ENCODE measurements around the gene ATP2B1. TPM values are rescaled to one million over a fixed set of nuclear protein-coding genes. Genes with fewer than 3 reads are reported as not detected.

Gene ATP2B1
- total and polyA plus RNA-seq, 2 donors (not counting 3 experiments of a cell fraction or from before 2014, with no cell fraction given) = 6.4 to 28.0 TPM

- Histone ChIP-seq H3K36me3 (ENCODE audit: control insufficient read depth in 2 of 2, extremely low read depth in 1 of 2, insufficient read depth in 2 of 2, low read length in 2 of 2) (no peaks in the 10 kb centered on the region), H2AFZ (ENCODE audit: low read depth, low read length) (no peak overlapping the region), H3K4me1 (ENCODE audit: control insufficient read depth, extremely low read depth, insufficient read depth, low read length) (peaks cover 2% of the 10 kb centered on the region), H3K9me3 (replicated peaks; ENCODE audit: control insufficient read depth, insufficient read depth, low read length) (no peaks in the 10 kb centered on the region), H3K4me2 (ENCODE audit: insufficient read depth, low read length) (no peak overlapping the region), H4K20me1 (replicated peaks; ENCODE audit: control insufficient read depth, extremely low read depth, insufficient read depth, low read length) (no peaks in the 10 kb centered on the region), H3K9me1 (replicated peaks; ENCODE audit: control insufficient read depth, extremely low read depth, insufficient read depth, low read length) (no peaks in the 10 kb centered on the region), H3K27ac (ENCODE audit: insufficient read depth, low read depth, low read length) (no peak overlapping the region), H3K79me2 (ENCODE audit: control insufficient read depth, insufficient read depth, low read length) (no peaks in the 10 kb centered on the region), H3K27me3 (ENCODE audit: control insufficient read depth in 2 of 2, insufficient read depth in 2 of 2, low read length in 2 of 2) (peaks cover 0 to 2% of the 10 kb centered on the region in 2 experiments), H3K9ac (replicated peaks; ENCODE audit: extremely low read depth, insufficient read depth, low read length) (no peak overlapping the region), H3K4me3 (replicated peaks in 1 of 3; ENCODE audit: insufficient read depth in 1 of 3, low read depth in 1 of 3, low read length in 3 of 3) (no peak overlapping the region)
- FAIRE-seq (no peak), DNase-seq (ENCODE audit: low read depth, low spot score) (peak; percentile 35)
- TF ChIP-seq, protein P1, sequence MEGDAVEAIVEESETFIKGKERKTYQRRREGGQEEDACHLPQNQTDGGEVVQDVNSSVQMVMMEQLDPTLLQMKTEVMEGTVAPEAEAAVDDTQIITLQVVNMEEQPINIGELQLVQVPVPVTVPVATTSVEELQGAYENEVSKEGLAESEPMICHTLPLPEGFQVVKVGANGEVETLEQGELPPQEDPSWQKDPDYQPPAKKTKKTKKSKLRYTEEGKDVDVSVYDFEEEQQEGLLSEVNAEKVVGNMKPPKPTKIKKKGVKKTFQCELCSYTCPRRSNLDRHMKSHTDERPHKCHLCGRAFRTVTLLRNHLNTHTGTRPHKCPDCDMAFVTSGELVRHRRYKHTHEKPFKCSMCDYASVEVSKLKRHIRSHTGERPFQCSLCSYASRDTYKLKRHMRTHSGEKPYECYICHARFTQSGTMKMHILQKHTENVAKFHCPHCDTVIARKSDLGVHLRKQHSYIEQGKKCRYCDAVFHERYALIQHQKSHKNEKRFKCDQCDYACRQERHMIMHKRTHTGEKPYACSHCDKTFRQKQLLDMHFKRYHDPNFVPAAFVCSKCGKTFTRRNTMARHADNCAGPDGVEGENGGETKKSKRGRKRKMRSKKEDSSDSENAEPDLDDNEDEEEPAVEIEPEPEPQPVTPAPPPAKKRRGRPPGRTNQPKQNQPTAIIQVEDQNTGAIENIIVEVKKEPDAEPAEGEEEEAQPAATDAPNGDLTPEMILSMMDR (IDR thresholded peaks at IDR 0.05; ENCODE audit: extremely low read depth in 1 of 2, insufficient read depth in 1 of 2, low read depth in 1 of 2, low read length in 2 of 2) = no peak
- POLR2A ChIA-PET = interaction anchor here (0.7 kb wide), 1 partner anchor 774 kb away, joined by 5 read pairs; no protein-coding TSS in a partner anchor
- CTCF ChIA-PET = interaction anchor here (1.2 to 1.6 kb wide), 2 partner anchors 12 to 509 kb away, joined by 3 read pairs; no protein-coding TSS in a partner anchor
- dilution Hi-C loops (cut with MboI; ENCODE audit: extremely low pct_ligation_motif_present, low sequenced_read_pairs) = no loop called here
- BruUV-seq (replicated peaks) = no TSS peak
- intact Hi-C loops (cut with micrococcal nuclease) = no loop called here
These were observed 151.7 kb downstream of the ATP2B1 start for GRCh38 chr12:89556976-89557375.

DNA sequence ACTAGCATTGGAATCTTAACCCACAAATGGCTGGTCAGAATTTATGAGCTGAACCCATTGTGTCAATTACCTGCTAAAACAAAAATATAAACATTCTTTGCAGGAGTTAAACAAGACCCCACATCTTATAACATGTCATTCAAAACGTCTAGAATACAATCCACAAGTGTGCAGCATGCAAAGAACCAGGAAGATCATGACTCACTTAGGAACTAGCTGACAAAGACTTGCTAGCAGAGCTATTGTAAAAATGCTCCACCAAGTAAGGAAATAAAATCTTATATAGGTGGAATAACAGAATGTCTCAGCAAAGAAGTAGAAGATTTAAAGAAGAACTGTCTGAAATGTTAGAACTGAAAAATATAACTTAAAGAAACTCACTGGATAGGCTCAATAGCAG lies 156.3 kb downstream of the ATP2B1 start:
- Histone ChIP-seq H3K9me1 (replicated peaks; ENCODE audit: control insufficient read depth, extremely low read depth, insufficient read depth, low read length) (no peaks in the 10 kb centered on the region), H3K4me2 (ENCODE audit: insufficient read depth, low read length) (no peak overlapping the region), H3K9ac (replicated peaks; ENCODE audit: extremely low read depth, insufficient read depth, low read length) (no peak overlapping the region), H3K27me3 (ENCODE audit: control insufficient read depth in 2 of 2, insufficient read depth in 2 of 2, low read length in 2 of 2) (no peaks in the 10 kb centered on the region), H3K4me3 (replicated peaks in 1 of 3; ENCODE audit: insufficient read depth in 1 of 3, low read depth in 1 of 3, low read length in 3 of 3) (no peak overlapping the region), H3K79me2 (ENCODE audit: control insufficient read depth, insufficient read depth, low read length) (no peaks in the 10 kb centered on the region), H3K9me3 (replicated peaks; ENCODE audit: control insufficient read depth, insufficient read depth, low read length) (no peaks in the 10 kb centered on the region), H3K36me3 (ENCODE audit: control insufficient read depth in 2 of 2, extremely low read depth in 1 of 2, insufficient read depth in 2 of 2, low read length in 2 of 2) (no peaks in the 10 kb centered on the region), H3K4me1 (ENCODE audit: control insufficient read depth, extremely low read depth, insufficient read depth, low read length) (peaks cover 2% of the 10 kb centered on the region), H2AFZ (ENCODE audit: low read depth, low read length) (no peak overlapping the region), H3K27ac (ENCODE audit: insufficient read depth, low read depth, low read length) (no peak overlapping the region), H4K20me1 (replicated peaks; ENCODE audit: control insufficient read depth, extremely low read depth, insufficient read depth, low read length) (no peaks in the 10 kb centered on the region)
- TF ChIP-seq POLR2AphosphoS5 (IDR thresholded peaks at IDR 0.05; ENCODE audit: insufficient read depth, low read depth, low read length) (no peak), MAX (IDR thresholded peaks at IDR 0.05; ENCODE audit: insufficient read depth, insufficient read length) (no peak), JUN (IDR thresholded peaks at IDR 0.05; ENCODE audit: borderline replicate concordance, insufficient read depth, insufficient read length, low read depth) (peak; percentile 21), EZH2 (IDR thresholded peaks at IDR 0.05; ENCODE audit: borderline replicate concordance, low read depth, low read length, severe bottlenecking) (no peak), GATA2 (IDR thresholded peaks at IDR 0.05; ENCODE audit: insufficient read depth, insufficient read length, low read depth, low read length) (no peak), MYC (IDR thresholded peaks at IDR 0.05; ENCODE audit: low read depth, low read length) (no peak), POLR2A (IDR thresholded peaks at IDR 0.05; ENCODE audit: low read depth, low read length) (no peak), FOS (IDR thresholded peaks at IDR 0.05; ENCODE audit: borderline replicate concordance, insufficient read depth, low read length) (peak; percentile 41)
- TF ChIP-seq, protein P1 (IDR thresholded peaks at IDR 0.05; ENCODE audit: extremely low read depth in 1 of 2, insufficient read depth in 1 of 2, low read depth in 1 of 2, low read length in 2 of 2) = no peak
- dilution Hi-C loops (cut with MboI; ENCODE audit: extremely low pct_ligation_motif_present, low sequenced_read_pairs) = no loop called here
- peak; percentile 21 for DNase-seq (ENCODE audit: low read depth, low spot score)
- intact Hi-C loops (cut with micrococcal nuclease) = no loop called here
- CTCF ChIA-PET = interaction anchor here (0.9 to 2.3 kb wide), 3 partner anchors 9 to 14 kb away, joined by 3 to 11 read pairs (median 3); no protein-coding TSS in a partner anchor
- peak; percentile 31 for FAIRE-seq
- no TSS peak for BruUV-seq (replicated peaks)
- POLR2A ChIA-PET = no interaction called here

All from endothelial cell of umbilical vein (primary cell).